Thoracic aorta (tissue), 2 donors: ENCODE results near the gene SOX6. TPM values are rescaled to one million over a fixed set of nuclear protein-coding genes. Genes with fewer than 3 reads are reported as not detected.

Source experiments
- ATAC-seq: fragments of 150-250 bp; one replicate; pipeline ENCODE4 v1.8.0; 2017; ENCODE audit warnings: low read depth; ENCODE audit not compliant: insufficient number of reproducible peaks, low FRiP score
- DNase-seq: peaks from one replicate; pipeline ENCODE4 v3.0.0-alpha.2; 2020; ENCODE audit warnings: low spot score
- H3K27ac ChIP-seq, 2 donors: fragments of 200-600 bp; sonication (generic); 1 replicate in 1 of 2; 2 replicates in 1 of 2; pipeline ENCODE4 v1.5.1; 2016; ENCODE audit warnings: mild to moderate bottlenecking in 2 of 2, moderate library complexity in 2 of 2
- H3K27me3 ChIP-seq: fragments of 200-600 bp; sonication (generic); replicated peaks from 2 replicates; pipeline ENCODE4 v1.6.0; 2016; ENCODE audit warnings: mild to moderate bottlenecking; ENCODE audit not compliant: insufficient read depth
- H3K36me3 ChIP-seq: fragments of 200-600 bp; sonication (generic); one replicate; pipeline ENCODE4 v1.5.1; 2016
- H3K4me1 ChIP-seq, 2 donors: fragments of 200-600 bp; sonication (generic); 1 replicate in 1 of 2; 2 replicates in 1 of 2; pipeline versions ENCODE4 v1.5.1 to v1.6.0; 2016; ENCODE audit warnings: low read depth in 2 of 2, mild to moderate bottlenecking in 1 of 2; ENCODE audit not compliant: control insufficient read depth in 1 of 2
- H3K4me3 ChIP-seq: fragments of 200-600 bp; sonication (generic); 2 replicates; pipeline ENCODE4 v1.5.1; 2016; ENCODE audit warnings: mild to moderate bottlenecking
- H3K9me3 ChIP-seq: fragments of 200-600 bp; sonication (generic); 2 replicates; pipeline ENCODE4 v1.5.1; 2016
- total RNA-seq, 2 donors: library from RNA; depleted of rRNA; stranded (reverse); fragments of >200 nt; gene quantifications; one replicate each; pipeline versions ENCODE4 v1.1.0 to v1.2.3, GENCODE V29; 2016
- TF ChIP-seq, protein P1 (sequence below): fragments of 200-600 bp; sonication (generic); IDR thresholded peaks from one replicate; pipeline ENCODE4 v1.5.1; 2019; ENCODE audit warnings: antibody characterized with exemption

The SOX6 gene
- total RNA-seq, 2 donors from 2014 or later, result 0.27 to 0.56 TPM

GRCh38 chr11:15976433-15977045 lies 379.8 kb downstream of the SOX6 start:
- TF ChIP-seq, protein P1, sequence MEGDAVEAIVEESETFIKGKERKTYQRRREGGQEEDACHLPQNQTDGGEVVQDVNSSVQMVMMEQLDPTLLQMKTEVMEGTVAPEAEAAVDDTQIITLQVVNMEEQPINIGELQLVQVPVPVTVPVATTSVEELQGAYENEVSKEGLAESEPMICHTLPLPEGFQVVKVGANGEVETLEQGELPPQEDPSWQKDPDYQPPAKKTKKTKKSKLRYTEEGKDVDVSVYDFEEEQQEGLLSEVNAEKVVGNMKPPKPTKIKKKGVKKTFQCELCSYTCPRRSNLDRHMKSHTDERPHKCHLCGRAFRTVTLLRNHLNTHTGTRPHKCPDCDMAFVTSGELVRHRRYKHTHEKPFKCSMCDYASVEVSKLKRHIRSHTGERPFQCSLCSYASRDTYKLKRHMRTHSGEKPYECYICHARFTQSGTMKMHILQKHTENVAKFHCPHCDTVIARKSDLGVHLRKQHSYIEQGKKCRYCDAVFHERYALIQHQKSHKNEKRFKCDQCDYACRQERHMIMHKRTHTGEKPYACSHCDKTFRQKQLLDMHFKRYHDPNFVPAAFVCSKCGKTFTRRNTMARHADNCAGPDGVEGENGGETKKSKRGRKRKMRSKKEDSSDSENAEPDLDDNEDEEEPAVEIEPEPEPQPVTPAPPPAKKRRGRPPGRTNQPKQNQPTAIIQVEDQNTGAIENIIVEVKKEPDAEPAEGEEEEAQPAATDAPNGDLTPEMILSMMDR, result no peak

GRCh38 chr11:15975742-15976141 lies 380.6 kb downstream of the SOX6 start:
- Histone ChIP-seq H3K27me3 (no peaks in the 10 kb centered on the region), H3K4me1 (no peaks in the 10 kb centered on the region), H3K36me3 (no peaks in the 10 kb centered on the region), H3K27ac (no peak overlapping the region), H3K4me3 (no peak overlapping the region), H3K9me3 (no peaks in the 10 kb centered on the region)
- TF ChIP-seq, protein P1, result no peak
- DNase-seq, result no peak
- no peak for ATAC-seq

More at GRCh38 chr11:15976433-15977045, 379.8 kb downstream of the SOX6 start:
- no peaks in the 10 kb centered on the region for H3K36me3 ChIP-seq
- no peaks in the 10 kb centered on the region for H3K27me3 ChIP-seq
- no peak overlapping the region for H3K4me3 ChIP-seq
- no peak overlapping the region for H3K27ac ChIP-seq
- no peak for DNase-seq
- no peaks in the 10 kb centered on the region for H3K9me3 ChIP-seq
- ATAC-seq, result no peak
- no peaks in the 10 kb centered on the region for H3K4me1 ChIP-seq

- Histone ChIP-seq H3K27ac (no peak overlapping the region), H3K4me3 (no peak overlapping the region), H3K9me3 (no peaks in the 10 kb centered on the region), H3K36me3 (no peaks in the 10 kb centered on the region), H3K27me3 (no peaks in the 10 kb centered on the region), H3K4me1 (peaks cover 15 to 23% of the 10 kb centered on the region in 2 donors)
- ATAC-seq (no peak), DNase-seq (no peak)
- TF ChIP-seq, protein P1, result no peak
These were observed 383.5 kb downstream of the SOX6 start for GRCh38 chr11:15972838-15973237.

DNA sequence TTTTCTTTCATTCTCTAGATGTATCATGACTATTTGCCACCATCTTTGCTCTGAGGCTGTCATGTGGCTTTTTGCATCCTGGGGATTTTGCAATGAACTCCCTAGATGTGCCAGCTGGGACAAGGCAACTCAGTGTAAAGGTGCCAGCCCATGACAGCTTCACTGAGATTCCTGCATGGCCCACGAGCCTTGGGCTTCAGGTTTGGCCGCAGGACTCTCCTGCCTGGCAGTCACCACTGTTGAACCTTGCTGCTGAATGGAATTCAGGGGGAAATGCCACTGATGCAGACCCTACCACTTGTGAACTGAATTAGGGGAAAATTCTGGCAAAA lies 385.2 kb downstream of the SOX6 start:
- ATAC-seq, result no peak
- H3K36me3 ChIP-seq, result no peaks in the 10 kb centered on the region
- TF ChIP-seq, protein P1, result no peak
- no peaks in the 10 kb centered on the region for H3K27me3 ChIP-seq
- H3K9me3 ChIP-seq, result no peaks in the 10 kb centered on the region
- peaks cover 15 to 31% of the 10 kb centered on the region in 2 donors for H3K4me1 ChIP-seq
- H3K27ac ChIP-seq, result no peak overlapping the region
- no peak for DNase-seq
- no peak overlapping the region for H3K4me3 ChIP-seq

GRCh38 chr11:15970506-15971214 lies 385.7 kb downstream of the SOX6 start:
- no peak overlapping the region for H3K27ac ChIP-seq
- no peak for DNase-seq
- peaks cover 15 to 31% of the 10 kb centered on the region in 2 donors for H3K4me1 ChIP-seq
- no peak overlapping the region for H3K4me3 ChIP-seq
- H3K27me3 ChIP-seq, result no peaks in the 10 kb centered on the region
- TF ChIP-seq, protein P1, result no peak
- H3K9me3 ChIP-seq, result no peaks in the 10 kb centered on the region
- H3K36me3 ChIP-seq, result no peaks in the 10 kb centered on the region
- ATAC-seq, result no peak
